HEK293 (cell line): ENCODE data around the gene ARF3.

Experiments
- CTCF ChIA-PET: fragments of 350-600 bp; formaldehyde crosslinking; extraction: SDS; loops from one replicate; lab custom pipeline; 2021; ENCODE audit warnings: antibody characterized with exemption; lab: Yijun Ruan, JAX
- POLR2A ChIA-PET: fragments of 300-600 bp; formaldehyde crosslinking; extraction: SDS; loops from one replicate; lab custom pipeline; 2020; ENCODE audit warnings: antibody characterized with exemption, inconsistent platforms; lab: Yijun Ruan, JAX
- H3K27ac ChIP-seq: fragments of 200-500 bp; sonication (Bioruptor generic); 2 replicates; pipeline ENCODE4 v1.5.1; 2014; ENCODE audit warnings: low read depth, low read length, control low read depth, inconsistent platforms; ENCODE audit errors: extremely low read depth
- H3K36me3 ChIP-seq, 2 experiments: fragments of 200-500 bp in 1 of 2; sonication (Bioruptor generic) in 1 of 2; 1 replicate in 1 of 2; 2 replicates in 1 of 2; pipeline ENCODE4 v1.5.1; 2014 to 2017; ENCODE audit warnings: inconsistent platforms in 2 of 2, low read length in 2 of 2; ENCODE audit not compliant: control insufficient read depth in 2 of 2, insufficient read depth in 1 of 2
- H3K4me1 ChIP-seq: fragments of 200-500 bp; sonication (Bioruptor generic); 2 replicates; pipeline ENCODE4 v1.5.1; 2014; ENCODE audit warnings: mild to moderate bottlenecking, low read length, inconsistent platforms; ENCODE audit not compliant: control insufficient read depth, insufficient read depth
- H3K4me3 ChIP-seq: 2 replicates; pipeline ENCODE4 v1.5.1; 2011; ENCODE audit warnings: low read depth, mild to moderate bottlenecking, control low read depth, low read length, moderate library complexity
- H3K9me3 ChIP-seq: fragments of 200-500 bp; sonication (Bioruptor generic); 2 replicates; pipeline ENCODE4 v1.5.1; 2014; ENCODE audit warnings: low read depth, low read length, inconsistent platforms; ENCODE audit not compliant: control insufficient read depth, insufficient read depth
- GLI4 ChIP-seq: fragments of 450-650 bp; formaldehyde crosslinking; IDR thresholded peaks from 2 replicates; pipeline ENCODE4 v1.5.1; 2016; ENCODE audit warnings: missing biosample characterization, missing genetic modification characterization
- HIC1 ChIP-seq: fragments of 450-650 bp; formaldehyde crosslinking; IDR thresholded peaks from 2 replicates; pipeline ENCODE4 v1.5.1; 2016; ENCODE audit warnings: missing biosample characterization, missing genetic modification characterization
- MEIS1 ChIP-seq: sonication (generic); formaldehyde crosslinking; IDR thresholded peaks from 2 replicates; pipeline ENCODE4 v1.8.1; 2022; ENCODE audit warnings: missing genetic modification reagents, mild to moderate bottlenecking, borderline replicate concordance
- SP7 ChIP-seq: fragments of 450-650 bp; formaldehyde crosslinking; IDR thresholded peaks from 2 replicates; pipeline ENCODE4 v1.5.1; 2016; ENCODE audit warnings: missing biosample characterization, missing genetic modification characterization
- ZNF148 ChIP-seq: fragments of 450-650 bp; formaldehyde crosslinking; IDR thresholded peaks from 2 replicates; pipeline ENCODE4 v1.5.0; 2017; ENCODE audit warnings: missing biosample characterization, missing genetic modification characterization, borderline replicate concordance
- ZNF221 ChIP-seq: fragments of 450-650 bp; formaldehyde crosslinking; IDR thresholded peaks from 2 replicates; pipeline ENCODE4 v1.5.1; 2017; ENCODE audit warnings: missing biosample characterization, missing genetic modification characterization, borderline replicate concordance
- ZNF26 ChIP-seq: fragments of 450-650 bp; formaldehyde crosslinking; IDR thresholded peaks from 2 replicates; pipeline ENCODE4 v1.5.1; 2016; ENCODE audit warnings: missing biosample characterization, missing genetic modification characterization
- ZNF274 ChIP-seq, 2 experiments: fragments of 200-500 bp in 1 of 2; fragments of 450-650 bp in 1 of 2; sonication (Bioruptor generic) in 1 of 2; formaldehyde crosslinking in 1 of 2; IDR thresholded peaks; 2 replicates each; pipeline versions ENCODE4 v1.5.1 to v1.6.1; 2014 to 2016; ENCODE audit warnings: borderline replicate concordance in 1 of 2, inconsistent platforms in 1 of 2, low read length in 1 of 2, missing biosample characterization in 1 of 2, missing genetic modification characterization in 1 of 2
- ZNF280D ChIP-seq: fragments of 450-650 bp; formaldehyde crosslinking; IDR thresholded peaks from 2 replicates; pipeline ENCODE4 v1.5.1; 2016; ENCODE audit warnings: missing biosample characterization, missing genetic modification characterization
- ZNF555 ChIP-seq: fragments of 450-650 bp; formaldehyde crosslinking; conservative IDR thresholded peaks from 2 replicates; pipeline ENCODE4 v1.5.1; 2017; ENCODE audit warnings: missing biosample characterization, mild to moderate bottlenecking, missing genetic modification characterization, inconsistent platforms
- ZNF621 ChIP-seq: fragments of 450-650 bp; formaldehyde crosslinking; IDR thresholded peaks from 2 replicates; pipeline ENCODE4 v1.5.1; 2017; ENCODE audit warnings: missing biosample characterization, missing genetic modification characterization
- ZNF660 ChIP-seq: fragments of 450-650 bp; IDR thresholded peaks from 2 replicates; pipeline ENCODE4 v1.5.1; 2018; ENCODE audit warnings: missing biosample characterization, mild to moderate bottlenecking, missing genetic modification characterization

The ARF3 gene

GRCh38 chr12:48979602-48980388 is 22.5 kb upstream of the ARF3 start:
- TF ChIP-seq ZNF555 (no peak), ZNF274 (IDR thresholded peaks at IDR 0.05; ENCODE audit: low read length) (no peak), ZNF274 (tag by site-specific recombination; IDR thresholded peaks at IDR 0.05; ENCODE audit: borderline replicate concordance) (no peak), ZNF221 (tag by site-specific recombination) (no peak), GLI4 (no peak), ZNF280D (no peak), ZNF621 (no peak), HIC1 (tag by site-specific recombination) (no peak), MEIS1 (CRISPR knock-in tag) (no peak), ZNF26 (tag by site-specific recombination) (no peak), ZNF660 (tag by site-specific recombination) (no peak), ZNF148 (tag by site-specific recombination) (no peak), SP7 (tag by site-specific recombination) (no peak)
- no peak overlapping the region for H3K4me3 ChIP-seq

More at GRCh38 chr12:48979602-48980388, 22.5 kb upstream of the ARF3 start:
- H3K4me1 ChIP-seq: no peaks in the 10 kb centered on the region
- ChIA-PET POLR2A (interaction anchor here (0.6 kb wide), 1 partner anchor 120 kb away, joined by 3 read pairs; no protein-coding TSS in a partner anchor), CTCF (interaction anchor here (0.6 to 6.0 kb wide), 7 partner anchors 9 to 96 kb away, joined by 3 to 66 read pairs (median 6); partner anchors contain the start of gene ARF3)
- H3K9me3 ChIP-seq: no peaks in the 10 kb centered on the region
- H3K27ac ChIP-seq: no peak overlapping the region
- no peaks in the 10 kb centered on the region for H3K36me3 ChIP-seq
